ENCODE data around the gene LASP1NB.

The LASP1NB gene

DNA sequence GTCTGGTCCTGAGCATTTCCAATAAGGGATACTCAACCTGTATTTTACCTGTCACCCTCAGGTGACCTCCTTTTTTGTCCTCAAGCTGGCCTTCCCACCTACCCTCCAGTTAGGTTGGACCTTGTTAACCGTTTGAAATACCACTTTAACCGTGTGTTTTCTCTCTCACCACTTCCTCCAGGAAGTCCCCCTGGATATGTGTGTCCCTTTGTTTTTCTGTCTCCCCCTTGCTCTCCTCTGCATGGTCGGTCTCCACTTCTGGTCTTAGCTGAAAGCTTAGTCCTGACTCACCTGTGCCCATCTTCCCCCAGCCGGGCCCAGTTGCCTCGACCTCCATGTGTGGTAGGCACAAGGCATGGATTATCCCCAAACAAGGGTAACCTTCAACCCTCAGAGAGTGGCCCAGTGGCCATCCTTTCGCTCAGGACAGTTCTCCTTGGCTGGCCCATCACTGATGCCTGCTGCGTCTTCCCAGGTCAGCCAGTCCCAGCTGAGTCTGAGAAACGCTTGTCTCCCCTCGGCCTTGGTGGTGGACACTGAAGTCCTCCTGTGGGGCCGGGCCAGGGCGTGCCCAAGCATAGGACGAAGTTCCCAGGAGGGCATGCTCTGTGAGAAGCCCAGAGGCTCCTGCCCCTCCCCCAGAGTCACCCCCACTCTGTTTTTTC, 35.5 kb upstream of the LASP1NB start:
- peaks cover 3% of the 10 kb centered on the region for H3K36me3 ChIP-seq (ENCODE audit: control insufficient read depth, insufficient read depth, low read length)

DNA sequence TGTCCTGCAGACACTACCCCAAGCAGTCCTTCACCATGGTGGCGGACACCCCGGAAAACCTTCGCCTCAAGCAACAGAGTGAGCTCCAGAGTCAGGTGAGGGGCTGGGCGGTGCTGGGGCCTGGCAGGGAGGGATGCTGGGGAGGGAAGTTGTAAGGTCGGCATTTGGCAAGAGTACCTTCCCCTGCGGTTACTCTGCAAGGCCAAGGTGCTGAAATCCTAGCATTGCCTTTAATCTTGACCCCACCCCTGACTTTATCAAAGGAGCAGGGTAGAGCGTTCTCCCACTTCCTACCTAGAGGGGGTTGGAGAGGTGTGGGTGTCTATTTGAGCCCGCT, 35.0 kb upstream of the LASP1NB start:
- TF ChIP-seq, protein P1, sequence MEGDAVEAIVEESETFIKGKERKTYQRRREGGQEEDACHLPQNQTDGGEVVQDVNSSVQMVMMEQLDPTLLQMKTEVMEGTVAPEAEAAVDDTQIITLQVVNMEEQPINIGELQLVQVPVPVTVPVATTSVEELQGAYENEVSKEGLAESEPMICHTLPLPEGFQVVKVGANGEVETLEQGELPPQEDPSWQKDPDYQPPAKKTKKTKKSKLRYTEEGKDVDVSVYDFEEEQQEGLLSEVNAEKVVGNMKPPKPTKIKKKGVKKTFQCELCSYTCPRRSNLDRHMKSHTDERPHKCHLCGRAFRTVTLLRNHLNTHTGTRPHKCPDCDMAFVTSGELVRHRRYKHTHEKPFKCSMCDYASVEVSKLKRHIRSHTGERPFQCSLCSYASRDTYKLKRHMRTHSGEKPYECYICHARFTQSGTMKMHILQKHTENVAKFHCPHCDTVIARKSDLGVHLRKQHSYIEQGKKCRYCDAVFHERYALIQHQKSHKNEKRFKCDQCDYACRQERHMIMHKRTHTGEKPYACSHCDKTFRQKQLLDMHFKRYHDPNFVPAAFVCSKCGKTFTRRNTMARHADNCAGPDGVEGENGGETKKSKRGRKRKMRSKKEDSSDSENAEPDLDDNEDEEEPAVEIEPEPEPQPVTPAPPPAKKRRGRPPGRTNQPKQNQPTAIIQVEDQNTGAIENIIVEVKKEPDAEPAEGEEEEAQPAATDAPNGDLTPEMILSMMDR (IDR thresholded peaks at IDR 0.05; ENCODE audit: insufficient read depth, low read length, poor library complexity, severe bottlenecking), result no peak
- H3K36me3 ChIP-seq (ENCODE audit: control insufficient read depth, insufficient read depth, low read length), result peaks cover 3% of the 10 kb centered on the region
- DNase-seq (ENCODE audit: low read depth), result no peak
- no peak overlapping the region for H3K4me3 ChIP-seq (ENCODE audit: low read depth, low read length)
- no peaks in the 10 kb centered on the region for H3K27me3 ChIP-seq (ENCODE audit: control insufficient read depth, insufficient read depth, low read length)

More for the DNA sequence above, 35.5 kb upstream of the LASP1NB start:
- TF ChIP-seq, protein P1 (IDR thresholded peaks at IDR 0.05; ENCODE audit: insufficient read depth, low read length, poor library complexity, severe bottlenecking), result no peak
- no peak overlapping the region for H3K4me3 ChIP-seq (ENCODE audit: low read depth, low read length)
- no peaks in the 10 kb centered on the region for H3K27me3 ChIP-seq (ENCODE audit: control insufficient read depth, insufficient read depth, low read length)
- DNase-seq (ENCODE audit: low read depth), result no peak

DNA sequence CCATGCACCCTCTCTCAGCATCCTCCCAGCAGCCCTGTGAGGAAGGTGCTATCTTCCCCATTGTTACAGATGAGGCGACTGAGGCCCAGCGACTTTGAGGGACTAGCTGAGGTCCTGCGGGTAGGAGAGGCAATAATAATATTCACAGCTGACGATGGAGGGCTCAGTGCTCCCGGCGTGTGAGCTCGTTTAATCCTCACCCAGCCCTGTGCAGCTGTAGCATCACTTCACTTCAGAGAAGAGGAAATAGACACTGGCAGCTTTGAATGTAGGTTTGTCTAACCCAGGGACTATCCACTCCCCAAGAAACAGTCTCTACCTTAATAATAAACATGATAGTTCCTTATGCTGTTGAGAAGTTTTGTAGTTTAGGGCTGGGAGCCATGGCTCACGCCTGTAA, 34.0 kb upstream of the LASP1NB start:
- H3K4me3 ChIP-seq (ENCODE audit: low read depth, low read length), result no peak overlapping the region
- no peak for DNase-seq (ENCODE audit: low read depth)
- H3K36me3 ChIP-seq (ENCODE audit: control insufficient read depth, insufficient read depth, low read length), result peaks cover 3% of the 10 kb centered on the region
- no peaks in the 10 kb centered on the region for H3K27me3 ChIP-seq (ENCODE audit: control insufficient read depth, insufficient read depth, low read length)
- TF ChIP-seq, protein P1 (IDR thresholded peaks at IDR 0.05; ENCODE audit: insufficient read depth, low read length, poor library complexity, severe bottlenecking), result no peak

DNA sequence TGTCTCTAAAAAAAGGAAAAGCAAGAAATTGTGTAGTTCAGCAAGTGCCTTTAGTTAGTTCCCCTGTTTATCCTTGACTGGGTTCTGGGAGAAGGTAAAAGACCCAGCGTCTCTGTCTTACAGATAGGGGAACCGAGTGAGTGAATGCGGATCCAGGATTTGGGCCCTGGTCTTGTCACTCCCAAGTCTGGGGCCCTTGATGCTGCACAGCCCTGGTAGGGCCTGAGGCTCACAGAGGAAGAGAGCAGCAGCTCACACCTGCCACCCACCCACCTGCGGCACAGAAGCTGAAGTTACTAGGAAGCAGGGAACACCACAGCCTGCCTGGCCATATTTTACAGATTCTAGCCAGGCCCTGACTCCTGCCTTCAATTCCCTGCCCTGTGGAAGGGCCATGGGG, 33.3 kb upstream of the LASP1NB start:
- Histone ChIP-seq H3K4me3 (ENCODE audit: low read depth, low read length) (no peak overlapping the region), H3K27me3 (ENCODE audit: control insufficient read depth, insufficient read depth, low read length) (no peaks in the 10 kb centered on the region), H3K36me3 (ENCODE audit: control insufficient read depth, insufficient read depth, low read length) (peaks cover 3% of the 10 kb centered on the region)
- DNase-seq (ENCODE audit: low read depth), result no peak
- TF ChIP-seq, protein P1 (IDR thresholded peaks at IDR 0.05; ENCODE audit: insufficient read depth, low read length, poor library complexity, severe bottlenecking), result no peak

DNA sequence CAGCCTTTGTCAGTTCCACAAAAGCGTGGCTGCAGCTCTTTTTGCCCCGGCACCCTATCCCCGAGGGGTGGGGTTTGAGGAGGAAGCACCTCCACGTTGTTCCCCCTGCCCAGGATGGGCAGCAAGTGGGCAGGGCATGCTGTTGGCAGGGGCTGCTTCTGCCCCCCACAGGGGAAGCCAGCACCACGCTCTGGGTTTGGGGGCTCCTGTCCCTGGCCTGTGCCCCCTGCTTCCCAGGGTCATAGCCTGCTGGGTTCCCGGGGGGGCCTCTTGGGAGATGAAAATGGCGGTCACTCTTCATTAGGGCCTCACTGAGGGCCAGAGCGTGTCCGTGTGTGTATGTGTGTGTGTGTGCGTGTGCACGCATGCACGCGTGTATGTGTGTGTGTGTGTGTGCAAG, 32.8 kb upstream of the LASP1NB start:
- TF ChIP-seq, protein P1 (IDR thresholded peaks at IDR 0.05; ENCODE audit: insufficient read depth, low read length, poor library complexity, severe bottlenecking), result no peak
- no peaks in the 10 kb centered on the region for H3K27me3 ChIP-seq (ENCODE audit: control insufficient read depth, insufficient read depth, low read length)
- H3K36me3 ChIP-seq (ENCODE audit: control insufficient read depth, insufficient read depth, low read length), result peaks cover 3% of the 10 kb centered on the region
- no peak overlapping the region for H3K4me3 ChIP-seq (ENCODE audit: low read depth, low read length)
- no peak for DNase-seq (ENCODE audit: low read depth)

DNA sequence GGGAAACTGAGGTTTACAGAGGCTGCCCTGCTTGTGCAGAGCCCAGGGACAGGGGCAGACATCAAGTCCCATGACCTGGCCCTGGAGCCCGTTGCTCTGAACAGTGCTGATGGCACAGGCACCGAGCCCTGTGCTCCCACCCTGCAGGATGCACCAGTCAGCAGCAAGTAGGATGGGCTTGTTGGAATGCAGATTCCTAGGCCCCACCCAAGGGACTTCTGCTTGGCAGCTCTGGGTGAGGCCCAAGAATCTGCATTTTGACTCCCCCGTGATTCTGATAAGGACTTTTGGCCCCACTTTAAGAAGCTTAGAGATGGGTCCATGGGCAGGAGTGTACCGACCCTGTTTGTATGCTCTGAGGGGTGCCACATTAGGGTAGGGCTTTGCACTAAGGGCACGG, 32.3 kb upstream of the LASP1NB start:
- TF ChIP-seq, protein P1 (IDR thresholded peaks at IDR 0.05; ENCODE audit: insufficient read depth, low read length, poor library complexity, severe bottlenecking), result no peak
- Histone ChIP-seq H3K36me3 (ENCODE audit: control insufficient read depth, insufficient read depth, low read length) (peaks cover 3% of the 10 kb centered on the region), H3K27me3 (ENCODE audit: control insufficient read depth, insufficient read depth, low read length) (no peaks in the 10 kb centered on the region), H3K4me3 (ENCODE audit: low read depth, low read length) (no peak overlapping the region)
- no peak for DNase-seq (ENCODE audit: low read depth)
